Measurements from ENCODE around the gene DPYD.

DNA sequence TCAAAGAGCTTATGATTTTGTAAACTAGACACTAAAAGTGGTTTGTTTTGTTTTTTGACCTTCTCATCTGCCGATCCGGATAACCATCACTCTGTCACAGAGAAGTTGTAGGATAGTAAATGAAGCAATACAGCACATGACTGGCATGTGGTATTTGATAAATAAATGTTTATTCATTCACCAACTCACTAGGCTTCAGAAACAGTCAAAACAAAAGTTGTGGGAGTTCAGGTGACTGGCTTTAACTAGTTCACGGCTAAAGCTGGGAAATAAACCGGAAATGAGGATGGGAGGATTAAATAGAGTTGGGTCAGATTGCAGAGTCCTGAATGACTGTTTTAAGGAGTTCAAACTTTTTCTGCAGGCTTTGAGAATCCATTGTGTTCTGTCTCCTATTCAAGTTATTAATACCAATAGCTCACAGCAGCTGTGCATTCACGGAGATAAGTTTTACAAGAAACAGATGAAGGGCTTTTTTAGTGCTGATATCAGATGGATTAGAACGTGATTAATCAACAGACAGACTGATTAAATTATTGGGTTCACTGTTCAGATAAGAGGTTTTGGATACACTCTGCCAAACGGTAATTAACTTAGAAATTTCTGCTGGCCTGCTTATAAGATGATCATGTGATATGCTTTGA is 463.3 kb downstream of the DPYD start:
- TF ChIP-seq POLR2A (IDR thresholded peaks at IDR 0.05) (no peak), CTCF (IDR thresholded peaks at IDR 0.05) (no peak), POLR2AphosphoS5 (IDR thresholded peaks at IDR 0.05) (no peak)

All from sigmoid colon (tissue), 4 donors.